Endothelial cell of umbilical vein (primary cell): ENCODE measurements around the gene NAP1L1. TPM values are rescaled to one million over a fixed set of nuclear protein-coding genes. Genes with fewer than 3 reads are reported as not detected.
A peak's percentile ranks its signal among the peaks of the same experiment; 100 is the strongest.

Experiments
- BruUV-seq: library from RNA; stranded (reverse); fragments of 400-500 nt; replicated peaks from 2 replicates; lab custom pipeline; 2021; lab: Mats Ljungman, UMichigan
- CTCF ChIA-PET: fragments of 300-600, 350-600 bp; sonication (Branson Sonifier 250); formaldehyde crosslinking; loops from one replicate; lab custom pipeline; 2021; ENCODE audit warnings: antibody characterized with exemption, inconsistent platforms; lab: Charles Lee
- POLR2A ChIA-PET: fragments of 300-600, 350-600 bp; sonication (Branson Sonifier 250); formaldehyde crosslinking; loops from one replicate; lab custom pipeline; 2021; ENCODE audit warnings: antibody characterized with exemption, inconsistent platforms; lab: Charles Lee
- DNase-seq: peaks from one replicate; pipeline ENCODE4 v3.0.0-alpha.2; 2011; ENCODE audit warnings: low read depth, low spot score
- FAIRE-seq: peaks from 2 replicates; lab custom pipeline; 2011; peaks lifted over from hg19 to GRCh38; lab: Jason Lieb, UNC
- H2AFZ ChIP-seq: 2 replicates; pipeline ENCODE4 v1.6.0; 2012; ENCODE audit warnings: low read depth, low read length, control low read depth, inconsistent platforms
- H3K27ac ChIP-seq: 2 replicates; pipeline ENCODE4 v1.5.1; 2011; ENCODE audit warnings: low read depth, mild to moderate bottlenecking, control low read depth, low read length, moderate library complexity; ENCODE audit not compliant: insufficient read depth
- H3K27me3 ChIP-seq, 2 experiments: 2 replicates each; pipeline versions ENCODE4 v1.6.0 to v1.6.1; 2011; ENCODE audit warnings: low read length in 2 of 2, mixed read lengths in 1 of 2; ENCODE audit not compliant: control insufficient read depth in 2 of 2, insufficient read depth in 2 of 2
- H3K36me3 ChIP-seq, 2 experiments: 2 replicates in 1 of 2; 3 replicates in 1 of 2; pipeline ENCODE4 v1.5.1; 2011; ENCODE audit warnings: low read length in 2 of 2, mild to moderate bottlenecking in 1 of 2, moderate library complexity in 1 of 2; ENCODE audit not compliant: control insufficient read depth in 2 of 2, insufficient read depth in 2 of 2; ENCODE audit errors: extremely low read depth in 1 of 2
- H3K4me1 ChIP-seq: 3 replicates; pipeline ENCODE4 v1.5.1; 2011; ENCODE audit warnings: mild to moderate bottlenecking, low read length; ENCODE audit not compliant: control insufficient read depth, insufficient read depth; ENCODE audit errors: extremely low read depth
- H3K4me2 ChIP-seq: 2 replicates; pipeline ENCODE4 v1.6.1; 2011; ENCODE audit warnings: low read length, control low read depth, mixed read lengths; ENCODE audit not compliant: insufficient read depth
- H3K4me3 ChIP-seq, 3 experiments: fragments of 200-600 bp in 1 of 3; sonication (generic), shearing (Covaris generic) in 1 of 3; replicated peaks in 1 of 3; 2 replicates each; pipeline ENCODE4 v1.5.1; 2011 to 2016; ENCODE audit warnings: control low read depth in 3 of 3, low read length in 3 of 3, mild to moderate bottlenecking in 2 of 3, inconsistent platforms in 1 of 3, low read depth in 1 of 3, moderate library complexity in 1 of 3; ENCODE audit not compliant: insufficient read depth in 1 of 3
- H3K79me2 ChIP-seq: 2 replicates; pipeline ENCODE4 v1.6.0; 2012; ENCODE audit warnings: low read length, inconsistent platforms; ENCODE audit not compliant: control insufficient read depth, insufficient read depth
- H3K9ac ChIP-seq: replicated peaks from 2 replicates; pipeline ENCODE3; 2011; ENCODE audit warnings: low read length, control low read depth; ENCODE audit not compliant: insufficient read depth; ENCODE audit errors: extremely low read depth
- H3K9me1 ChIP-seq: replicated peaks from 3 replicates; pipeline ENCODE4 v1.6.0; 2011; ENCODE audit warnings: mild to moderate bottlenecking, low read length; ENCODE audit not compliant: control insufficient read depth, insufficient read depth; ENCODE audit errors: extremely low read depth
- H3K9me3 ChIP-seq: replicated peaks from 2 replicates; pipeline ENCODE4 v1.5.1; 2012; ENCODE audit warnings: low read length, inconsistent platforms; ENCODE audit not compliant: control insufficient read depth, insufficient read depth
- H4K20me1 ChIP-seq: replicated peaks from 2 replicates; pipeline ENCODE3; 2011; ENCODE audit warnings: mild to moderate bottlenecking, low read length; ENCODE audit not compliant: control insufficient read depth, insufficient read depth; ENCODE audit errors: extremely low read depth
- CTCF ChIP-seq, 2 donors: IDR thresholded peaks; 1 replicate in 1 of 2; 2 replicates in 1 of 2; pipeline ENCODE4 v1.5.1; 2011; ENCODE audit warnings: low read length in 2 of 2, mild to moderate bottlenecking in 2 of 2, moderate library complexity in 2 of 2, control low read depth in 1 of 2, inconsistent platforms in 1 of 2, low read depth in 1 of 2; ENCODE audit not compliant: insufficient read depth in 1 of 2; ENCODE audit errors: extremely low read depth in 1 of 2
- EZH2 ChIP-seq: IDR thresholded peaks from 2 replicates; pipeline ENCODE4 v1.6.1; 2012; ENCODE audit warnings: borderline replicate concordance, low read depth, mild to moderate bottlenecking, moderate library complexity, low read length, inconsistent platforms; ENCODE audit not compliant: severe bottlenecking
- FOS ChIP-seq: IDR thresholded peaks from 2 replicates; pipeline ENCODE4 v1.6.1; 2011; ENCODE audit warnings: mild to moderate bottlenecking, low read length, moderate library complexity, borderline replicate concordance; ENCODE audit not compliant: insufficient read depth
- GATA2 ChIP-seq: IDR thresholded peaks from 2 replicates; pipeline ENCODE4 v1.7.0; 2011; ENCODE audit warnings: low read depth, mild to moderate bottlenecking, moderate library complexity, mixed read lengths, low read length; ENCODE audit not compliant: insufficient read length, insufficient read depth
- JUN ChIP-seq: IDR thresholded peaks from 2 replicates; pipeline ENCODE4 v1.6.1; 2011; ENCODE audit warnings: borderline replicate concordance, low read depth; ENCODE audit not compliant: insufficient read length, insufficient read depth
- MAX ChIP-seq: IDR thresholded peaks from 2 replicates; pipeline ENCODE4 v1.6.1; 2011; ENCODE audit not compliant: insufficient read depth, insufficient read length
- MYC ChIP-seq: IDR thresholded peaks from one replicate; pipeline ENCODE4 v1.6.1; 2011; ENCODE audit warnings: mild to moderate bottlenecking, low read depth, low read length
- POLR2A ChIP-seq: IDR thresholded peaks from 2 replicates; pipeline ENCODE4 v1.6.1; 2012; ENCODE audit warnings: low read depth, mild to moderate bottlenecking, control low read depth, low read length
- POLR2AphosphoS5 ChIP-seq: IDR thresholded peaks from 2 replicates; pipeline ENCODE4 v1.6.1; 2012; ENCODE audit warnings: low read depth, mild to moderate bottlenecking, control low read depth, low read length, moderate library complexity; ENCODE audit not compliant: insufficient read depth
- dilution Hi-C: fragments of 300-500 bp; cut with MboI; formaldehyde crosslinking; loops from one replicate; pipeline ENCODE4 v1.15.0; 2019; ENCODE audit warnings: low sequenced_read_pairs; ENCODE audit not compliant: extremely low pct_ligation_motif_present
- intact Hi-C: fragments of 100-400 bp; cut with micrococcal nuclease; formaldehyde crosslinking; loops from one replicate; pipeline ENCODE4 v1.10.0; 2022
- polyA plus RNA-seq, 4 experiments: library from polyadenylated mRNA; depleted of rRNA in 3 of 4; stranded (reverse) in 3 of 4; unstranded in 1 of 4; fragments of >200 nt; gene quantifications; 2 replicates each; pipeline versions ENCODE4 v1.2.1 to v1.2.3, GENCODE V29; 2011 to 2012; ENCODE audit warnings: missing spikeins in 1 of 4
- total RNA-seq: library from RNA; stranded (reverse); gene quantifications from 2 replicates; pipeline ENCODE4 v1.2.3, GENCODE V29; 2021

NAP1L1 gene
- total and polyA plus RNA-seq, 2 donors (not counting 3 experiments of a cell fraction or from before 2014, with no cell fraction given): 127 to 649 TPM

GRCh38 chr12:76096079-76096646 is 11.7 kb upstream of the NAP1L1 start:
- intact Hi-C loops (no loop called here), dilution Hi-C loops (loop anchor here (25.0 kb wide), 1 partner anchor 241 kb away; the partner anchor contains the start of gene BBS10)
- H3K4me1 ChIP-seq: no peaks in the 10 kb centered on the region
- H3K9me3 ChIP-seq: no peaks in the 10 kb centered on the region
- FAIRE-seq: no peak
- no peak overlapping the region for H3K9ac ChIP-seq
- no peaks in the 10 kb centered on the region for H3K36me3 ChIP-seq
- no peaks in the 10 kb centered on the region for H3K27me3 ChIP-seq
- no TSS peak for BruUV-seq
- no peak for TF ChIP-seq GATA2
- TF ChIP-seq MYC: no peak
- no peak for TF ChIP-seq MAX
- no peak for TF ChIP-seq FOS
- no peak for TF ChIP-seq JUN
- TF ChIP-seq POLR2AphosphoS5: no peak
- no peak for TF ChIP-seq POLR2A
- no peak for TF ChIP-seq EZH2
- TF ChIP-seq CTCF (IDR thresholded peaks at IDR 0.05; ENCODE audit: extremely low read depth in 1 of 2, insufficient read depth in 1 of 2, low read depth in 1 of 2, low read length in 2 of 2): no peak
- no peaks in the 10 kb centered on the region for H3K9me1 ChIP-seq
- H3K4me3 ChIP-seq: no peak overlapping the region
- no peak overlapping the region for H3K4me2 ChIP-seq
- no peak overlapping the region for H3K27ac ChIP-seq
- no peaks in the 10 kb centered on the region for H4K20me1 ChIP-seq
- CTCF ChIA-PET: no interaction called here
- POLR2A ChIA-PET: no interaction called here
- H3K79me2 ChIP-seq: no peaks in the 10 kb centered on the region
- no peak for DNase-seq
- peak overlapping the region; percentile 37 for H2AFZ ChIP-seq
